ENCODE data around the gene IGFBP5. TPM values are rescaled to one million over a fixed set of nuclear protein-coding genes. Genes with fewer than 3 reads are reported as not detected.

IGFBP5 gene
- polyA plus RNA-seq, 1 experiment = 3,867 TPM

GRCh38 chr2:216690853-216691741 lies 4.3 kb downstream of the IGFBP5 start:
- Histone ChIP-seq H3K27me3 (ENCODE audit: control insufficient read depth, insufficient read depth, low read length) (no peaks in the 10 kb centered on the region), H3K27ac (ENCODE audit: low read depth, low read length) (peak overlapping the region; percentile 75), H3K4me3 (ENCODE audit: low read depth, low read length) (peak overlapping the region; percentile 93), H3K9me3 (ENCODE audit: control insufficient read depth, insufficient read depth, low read length) (no peaks in the 10 kb centered on the region; the same call in 1 of the 2 replicates)
- CTCF ChIA-PET = interaction anchor here (0.6 kb wide), 1 partner anchor 354 kb away, joined by 4 read pairs; no protein-coding TSS in a partner anchor
- POLR2A ChIA-PET = interaction anchor here (0.6 kb wide), 11 partner anchors 84 to 702 kb away, joined by 3 to 10 read pairs (median 4); no protein-coding TSS in a partner anchor
- no peak for DNase-seq (ENCODE audit: low read depth, low spot score)
- no peak for TF ChIP-seq CTCF (IDR thresholded peaks at IDR 0.05; ENCODE audit: low read depth, low read length)

- DNase-seq (ENCODE audit: low read depth, low spot score) = no peak
- ChIA-PET POLR2A (interaction anchor here (0.6 kb wide), 1 partner anchor 539 kb away, joined by 7 read pairs; no protein-coding TSS in a partner anchor), CTCF (no interaction called here)
- TF ChIP-seq CTCF (IDR thresholded peaks at IDR 0.05; ENCODE audit: low read depth, low read length) = no peak
- Histone ChIP-seq H3K4me3 (ENCODE audit: low read depth, low read length) (peak overlapping the region; percentile 93), H3K27ac (ENCODE audit: low read depth, low read length) (peak overlapping the region; percentile 57), H3K9me3 (ENCODE audit: control insufficient read depth, insufficient read depth, low read length) (no peaks in the 10 kb centered on the region; the same call in 1 of the 2 replicates), H3K27me3 (ENCODE audit: control insufficient read depth, insufficient read depth, low read length) (no peaks in the 10 kb centered on the region)
Observed at GRCh38 chr2:216690456-216690852, 4.9 kb downstream of the IGFBP5 start.

GRCh38 chr2:216689397-216689796 lies 6.0 kb downstream of the IGFBP5 start:
- Histone ChIP-seq H3K4me3 (ENCODE audit: low read depth, low read length) (peak overlapping the region; percentile 93), H3K9me3 (ENCODE audit: control insufficient read depth, insufficient read depth, low read length) (no peaks in the 10 kb centered on the region; the same call in 1 of the 2 replicates), H3K27me3 (ENCODE audit: control insufficient read depth, insufficient read depth, low read length) (no peaks in the 10 kb centered on the region), H3K27ac (ENCODE audit: low read depth, low read length) (peak overlapping the region; percentile 52)
- DNase-seq (ENCODE audit: low read depth, low spot score) = no peak
- CTCF ChIA-PET = interaction anchor here (0.8 kb wide), 1 partner anchor 534 kb away, joined by 15 read pairs; no protein-coding TSS in a partner anchor
- POLR2A ChIA-PET = interaction anchor here (0.7 kb wide), 1 partner anchor 22 kb away, joined by 8 read pairs; no protein-coding TSS in a partner anchor
- TF ChIP-seq CTCF (IDR thresholded peaks at IDR 0.05; ENCODE audit: low read depth, low read length) = no peak

GRCh38 chr2:216688731-216689340 lies 6.5 kb downstream of the IGFBP5 start:
- Histone ChIP-seq H3K9me3 (ENCODE audit: control insufficient read depth, insufficient read depth, low read length) (no peaks in the 10 kb centered on the region), H3K27ac (ENCODE audit: low read depth, low read length) (peak overlapping the region; percentile 52), H3K4me3 (ENCODE audit: low read depth, low read length) (peak overlapping the region; percentile 93), H3K27me3 (ENCODE audit: control insufficient read depth, insufficient read depth, low read length) (no peaks in the 10 kb centered on the region)
- POLR2A ChIA-PET = no interaction called here
- CTCF ChIA-PET = interaction anchor here (0.6 to 1.2 kb wide), 2 partner anchors 378 to 459 kb away, joined by 3 read pairs; no protein-coding TSS in a partner anchor
- no peak for DNase-seq (ENCODE audit: low read depth, low spot score)
- peak; percentile 14; the same call in 1 of the 2 replicates for TF ChIP-seq CTCF (IDR thresholded peaks at IDR 0.05; ENCODE audit: low read depth, low read length)
